Activated CD4-positive, alpha-beta T cell treated with anti-CD3 and anti-CD28 coated beads for 24 hours (primary cell): ENCODE results near the gene TPX2.
A peak's percentile ranks its signal among the peaks of the same experiment; 100 is the strongest.

Source experiments
- DNase-seq, 2 donors: peaks; one replicate each; pipeline ENCODE4 v3.0.0-alpha.2; 2020; ENCODE audit warnings: low read depth in 2 of 2

TPX2 gene, protein sequence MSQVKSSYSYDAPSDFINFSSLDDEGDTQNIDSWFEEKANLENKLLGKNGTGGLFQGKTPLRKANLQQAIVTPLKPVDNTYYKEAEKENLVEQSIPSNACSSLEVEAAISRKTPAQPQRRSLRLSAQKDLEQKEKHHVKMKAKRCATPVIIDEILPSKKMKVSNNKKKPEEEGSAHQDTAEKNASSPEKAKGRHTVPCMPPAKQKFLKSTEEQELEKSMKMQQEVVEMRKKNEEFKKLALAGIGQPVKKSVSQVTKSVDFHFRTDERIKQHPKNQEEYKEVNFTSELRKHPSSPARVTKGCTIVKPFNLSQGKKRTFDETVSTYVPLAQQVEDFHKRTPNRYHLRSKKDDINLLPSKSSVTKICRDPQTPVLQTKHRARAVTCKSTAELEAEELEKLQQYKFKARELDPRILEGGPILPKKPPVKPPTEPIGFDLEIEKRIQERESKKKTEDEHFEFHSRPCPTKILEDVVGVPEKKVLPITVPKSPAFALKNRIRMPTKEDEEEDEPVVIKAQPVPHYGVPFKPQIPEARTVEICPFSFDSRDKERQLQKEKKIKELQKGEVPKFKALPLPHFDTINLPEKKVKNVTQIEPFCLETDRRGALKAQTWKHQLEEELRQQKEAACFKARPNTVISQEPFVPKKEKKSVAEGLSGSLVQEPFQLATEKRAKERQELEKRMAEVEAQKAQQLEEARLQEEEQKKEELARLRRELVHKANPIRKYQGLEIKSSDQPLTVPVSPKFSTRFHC

DNA sequence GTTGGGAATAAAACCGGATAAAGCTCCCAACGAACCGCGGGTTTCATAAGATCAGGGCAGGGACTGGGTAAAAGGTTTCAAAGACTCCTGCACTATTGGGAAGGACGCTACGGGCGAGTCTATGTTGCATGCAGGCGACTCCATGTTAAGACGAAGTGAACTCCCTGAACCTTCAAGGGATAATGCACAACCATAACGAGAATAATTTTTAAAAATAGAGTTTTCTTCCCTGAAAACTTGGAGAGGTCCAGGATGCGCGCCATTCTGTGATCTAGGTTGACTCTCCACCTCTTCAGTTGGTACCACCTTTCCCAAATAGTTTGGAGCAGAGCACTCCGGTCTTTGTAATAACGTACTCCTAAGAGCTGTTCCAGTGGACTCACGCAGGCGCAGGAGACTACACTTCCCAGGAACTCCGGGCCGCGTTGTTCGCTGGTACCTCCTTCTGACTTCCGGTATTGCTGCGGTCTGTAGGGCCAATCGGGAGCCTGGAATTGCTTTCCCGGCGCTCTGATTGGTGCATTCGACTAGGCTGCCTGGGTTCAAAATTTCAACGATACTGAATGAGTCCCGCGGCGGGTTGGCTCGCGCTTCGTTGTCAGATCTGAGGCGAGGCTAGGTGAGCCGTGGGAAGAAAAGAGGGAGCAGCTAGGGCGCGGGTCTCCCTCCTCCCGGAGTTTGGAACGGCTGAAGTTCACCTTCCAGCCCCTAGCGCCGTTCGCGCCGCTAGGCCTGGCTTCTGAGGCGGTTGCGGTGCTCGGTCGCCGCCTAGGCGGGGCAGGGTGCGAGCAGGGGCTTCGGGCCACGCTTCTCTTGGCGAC lies at the start of gene TPX2:
Gene TPX2 (plus strand): TSS at position 562 of the 821 bp plus-strand sequence. CDS start 18,187 bp downstream, outside the sequence.
- DNase-seq, result peak; percentile 81 to 83

DNA sequence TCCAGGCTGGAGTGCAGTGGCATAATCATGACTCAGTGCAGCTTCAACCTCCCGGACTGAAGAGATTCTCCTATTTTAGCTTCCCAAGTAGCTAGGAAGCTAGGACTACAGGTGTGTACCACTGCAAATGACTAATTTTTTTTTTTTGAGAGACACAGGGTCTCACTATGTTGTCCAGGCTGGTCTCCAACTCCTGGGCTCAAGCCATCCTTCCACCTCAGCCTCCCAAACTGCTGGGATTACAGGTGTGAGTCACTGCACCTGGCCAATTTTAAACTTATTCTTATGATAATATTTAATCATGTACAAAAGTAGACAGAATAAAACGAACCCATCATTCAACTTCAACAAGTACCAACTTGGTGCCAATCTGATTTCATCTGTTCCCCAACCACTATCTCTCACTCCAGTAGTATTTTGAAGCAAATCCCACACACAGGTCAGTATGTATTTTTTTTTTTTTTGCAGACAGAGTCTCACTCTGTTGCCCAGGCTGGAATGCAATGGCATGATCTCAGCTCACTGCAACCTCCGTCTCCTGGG lies 48.9 kb upstream of the TPX2 start:
- no peak for DNase-seq

DNA sequence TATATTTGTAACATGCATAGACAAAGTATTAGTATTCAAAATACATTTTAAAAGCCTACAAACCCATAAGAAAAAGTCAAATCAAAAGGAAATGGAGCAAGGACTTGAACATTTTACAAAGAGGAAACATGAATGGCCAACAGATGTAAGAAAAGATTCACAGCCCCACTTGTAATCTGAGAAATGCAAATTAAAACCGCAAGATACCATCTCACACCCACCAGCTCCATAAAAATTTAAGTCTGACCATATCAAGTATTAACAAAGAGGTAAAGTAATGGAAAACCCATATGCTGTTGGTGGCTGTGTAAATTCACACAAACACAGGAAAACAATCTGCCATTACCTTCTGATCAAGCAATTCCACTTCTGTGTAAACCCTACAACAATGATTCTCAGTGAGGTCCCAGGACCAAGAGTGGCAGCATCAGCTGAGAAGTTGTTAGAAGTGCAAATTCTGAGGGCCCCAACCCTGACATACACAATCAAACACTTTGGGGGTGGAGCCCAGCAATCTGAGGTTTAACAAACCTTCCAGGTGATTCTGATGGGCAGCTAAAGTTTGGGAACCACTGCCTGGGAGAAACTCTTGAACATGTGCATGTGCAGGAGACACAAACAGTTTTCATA lies 47.3 kb upstream of the TPX2 start:
- DNase-seq, result no peak

DNA sequence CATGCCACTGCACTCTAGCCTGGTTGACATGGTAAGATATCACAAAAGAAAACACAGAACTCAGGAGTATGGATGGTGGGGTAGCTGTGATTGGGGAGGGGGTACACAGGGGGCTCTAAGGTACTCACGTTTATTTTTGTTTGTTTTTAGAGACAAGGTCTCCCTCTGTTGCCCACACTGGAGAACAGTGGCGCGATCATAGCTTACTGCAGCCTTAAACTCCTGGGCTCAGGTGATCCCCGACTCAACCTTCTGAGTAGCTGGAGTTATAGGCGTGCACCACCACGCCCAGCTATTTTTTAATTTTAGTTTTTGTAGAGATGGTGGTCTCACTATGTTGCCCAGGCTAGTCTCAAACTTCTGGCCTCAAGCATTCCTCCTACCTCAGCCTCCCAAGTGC lies 45.7 kb upstream of the TPX2 start:
- no peak for DNase-seq

DNA sequence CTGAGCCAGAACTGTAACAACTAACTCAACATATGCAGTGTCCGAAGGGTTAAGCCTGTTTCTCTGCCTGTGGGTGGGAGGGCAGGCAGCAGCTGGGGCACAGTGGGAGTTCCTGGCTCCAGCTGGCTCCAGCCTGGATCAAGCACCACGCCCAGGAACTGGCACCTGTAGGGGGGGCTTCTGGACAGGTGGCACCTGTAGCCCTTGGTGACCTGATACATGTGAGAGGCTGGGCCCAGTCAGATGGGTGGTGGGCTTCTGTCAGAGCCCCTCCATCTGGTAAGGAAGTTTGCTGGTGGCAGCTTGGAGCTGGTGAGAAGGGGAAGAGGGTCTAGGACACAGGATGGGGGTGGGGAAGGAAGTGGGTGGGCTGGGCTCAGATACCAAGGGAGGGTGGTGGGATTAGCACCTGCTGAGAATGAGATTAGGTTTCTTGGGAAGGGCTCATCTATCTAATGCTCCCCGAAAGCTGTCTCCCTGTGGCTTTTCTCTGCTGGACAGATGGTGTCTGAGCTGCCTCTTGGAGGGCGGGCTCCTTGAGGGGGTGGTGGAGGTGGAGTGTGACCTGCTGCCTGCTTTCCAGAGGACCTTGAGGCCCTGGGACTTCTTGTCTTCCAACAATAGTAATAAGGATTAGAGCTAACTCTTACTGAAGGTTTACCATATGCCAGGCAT lies 45.0 kb upstream of the TPX2 start:
- no peak for DNase-seq

DNA sequence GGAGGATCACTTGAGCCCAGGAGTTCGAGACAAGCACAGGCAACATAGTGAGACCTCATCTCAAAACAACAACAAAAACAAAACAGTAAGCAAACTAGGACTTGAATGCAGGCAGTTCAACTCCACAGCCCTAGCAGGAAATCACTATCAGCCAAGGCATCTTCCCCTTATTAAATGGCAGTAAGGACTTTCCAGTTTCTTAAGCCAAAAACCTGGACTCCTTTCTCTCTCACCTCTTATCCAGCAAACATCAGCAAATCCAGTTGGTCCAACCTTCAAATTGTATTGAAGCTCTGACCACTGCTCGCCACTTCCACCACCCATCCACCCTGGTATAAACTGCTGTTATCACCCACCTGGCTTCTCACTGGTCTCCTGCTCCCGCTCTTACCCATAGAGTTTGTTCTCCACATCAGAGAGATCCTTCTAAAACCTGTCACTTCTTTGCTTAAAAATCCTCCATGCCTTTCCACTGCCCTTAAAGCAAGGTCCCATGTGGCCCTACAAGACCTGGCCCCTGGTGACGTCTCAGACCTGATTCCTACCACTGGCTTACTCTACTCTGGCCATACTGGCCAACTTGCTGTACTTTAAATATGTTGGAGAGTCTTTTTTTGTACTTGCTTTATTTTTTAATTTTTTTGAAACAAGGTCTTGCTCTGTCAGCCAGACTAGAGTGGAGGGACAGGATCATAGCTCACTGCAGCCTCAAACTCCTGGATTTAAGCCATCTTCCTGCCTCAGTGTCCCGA lies 44.1 kb upstream of the TPX2 start:
- no peak for DNase-seq

DNA sequence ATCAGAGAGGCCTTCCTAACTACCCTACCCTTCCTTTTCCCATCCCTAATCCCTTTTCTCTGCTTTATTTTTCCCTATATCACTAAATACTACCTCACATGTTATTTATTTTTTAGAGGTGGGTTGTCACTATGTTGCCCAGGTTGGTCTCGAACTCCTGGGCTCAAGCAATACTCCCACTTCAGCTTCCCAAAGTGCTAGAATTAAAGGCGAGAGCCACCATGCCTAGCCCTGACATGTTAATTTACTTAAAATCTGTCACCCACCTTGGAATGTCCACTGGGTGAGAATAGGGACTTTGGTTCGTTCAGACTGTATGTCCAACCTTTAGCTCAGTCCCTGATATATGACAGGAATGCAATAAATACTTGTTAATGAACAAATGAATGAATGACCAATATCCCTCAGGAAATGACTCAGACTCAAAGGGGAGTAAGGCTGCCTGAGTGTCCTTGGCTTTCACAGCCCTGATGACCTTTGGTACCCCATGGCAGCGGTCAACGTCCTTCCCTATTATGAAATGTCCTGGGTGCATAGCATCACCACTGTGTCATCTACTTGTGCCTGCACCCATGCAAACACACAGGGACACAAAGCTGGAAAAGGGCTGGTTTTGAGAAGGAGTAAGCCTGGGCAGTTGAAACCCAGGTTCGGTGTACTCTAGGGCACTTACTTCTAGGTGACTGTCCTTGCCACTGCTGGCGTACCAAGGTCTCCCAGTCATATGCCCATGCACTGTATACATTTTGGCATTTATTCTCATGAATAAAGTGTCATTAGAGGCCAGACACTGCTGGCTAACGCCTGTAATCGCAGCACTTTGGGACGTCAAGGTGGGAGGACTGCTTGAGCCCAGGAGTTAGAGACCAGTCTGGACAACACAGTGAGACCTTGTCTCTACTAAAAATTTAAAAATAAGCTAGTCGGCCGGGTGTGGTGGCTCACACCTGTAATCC lies 43.0 kb upstream of the TPX2 start:
- no peak for DNase-seq

DNA sequence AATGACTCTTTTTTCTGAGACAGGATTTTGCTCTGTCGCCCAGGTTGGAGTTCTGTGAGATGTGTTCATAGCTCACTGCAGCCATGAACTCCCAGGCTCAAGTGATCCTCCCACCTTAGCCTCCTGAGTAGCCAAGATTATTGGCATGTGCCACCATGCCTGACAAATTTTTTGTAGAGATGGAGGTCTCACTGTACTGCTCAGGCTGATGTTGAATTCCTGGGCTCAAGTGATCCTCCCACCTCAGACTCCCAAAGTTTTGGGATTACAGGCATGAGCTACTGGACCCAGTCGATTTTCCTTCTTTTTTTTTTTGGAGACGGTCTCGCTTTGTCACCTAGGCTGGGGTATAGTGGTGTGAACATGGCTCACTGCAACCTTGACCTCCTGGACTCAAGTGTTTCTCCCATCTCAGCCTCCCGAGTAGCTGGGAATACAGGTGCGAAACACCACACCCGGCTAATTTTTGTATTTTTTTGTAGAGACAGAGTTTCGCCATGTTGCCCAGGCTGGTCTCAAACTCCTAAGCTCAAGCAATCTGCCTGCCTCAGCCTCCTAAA lies 40.8 kb upstream of the TPX2 start:
- DNase-seq, result no peak

DNA sequence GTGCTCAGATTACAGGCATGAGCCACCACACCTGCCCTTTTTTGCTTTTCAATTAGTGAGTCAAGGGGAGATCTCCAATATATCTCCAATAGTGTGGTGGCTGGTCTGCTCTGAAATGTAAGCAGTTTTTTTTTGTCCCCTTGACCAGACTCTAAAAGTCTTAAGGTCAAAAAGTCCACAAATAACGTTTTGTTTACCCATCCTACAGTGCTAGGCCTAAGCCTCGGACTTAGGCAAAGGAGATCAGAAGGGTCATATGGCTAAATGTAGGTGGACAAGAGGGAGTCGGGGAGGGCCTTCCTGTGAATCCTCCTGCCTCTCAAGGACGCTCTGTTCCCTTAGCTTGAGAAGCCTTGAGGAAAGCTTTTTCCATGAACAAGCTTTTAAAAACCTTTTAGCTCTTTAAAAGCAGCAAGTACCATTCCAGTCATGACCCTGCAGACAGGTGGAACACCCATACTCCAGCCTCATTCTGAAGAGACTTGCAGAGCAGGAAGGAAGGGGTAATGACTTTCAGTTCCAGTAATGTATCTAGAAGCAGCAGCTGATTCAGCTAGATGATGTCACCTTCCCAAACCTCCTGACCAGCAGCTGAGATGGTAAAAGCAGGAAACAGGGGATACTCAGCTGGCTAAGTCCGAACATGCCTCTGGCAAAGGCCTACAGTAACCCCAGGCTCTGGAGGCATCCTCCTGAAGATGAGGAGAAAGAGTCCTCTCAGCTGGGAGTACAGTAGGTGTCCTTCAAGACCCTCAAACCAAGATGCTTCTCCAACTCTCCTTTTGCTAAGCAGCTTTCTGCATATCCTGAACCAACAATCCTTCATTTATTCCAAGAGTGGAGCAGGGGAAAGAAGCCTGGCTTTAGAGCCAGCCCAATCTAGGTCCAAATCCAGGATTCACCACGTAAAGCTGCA lies 40.0 kb upstream of the TPX2 start:
- no peak for DNase-seq

DNA sequence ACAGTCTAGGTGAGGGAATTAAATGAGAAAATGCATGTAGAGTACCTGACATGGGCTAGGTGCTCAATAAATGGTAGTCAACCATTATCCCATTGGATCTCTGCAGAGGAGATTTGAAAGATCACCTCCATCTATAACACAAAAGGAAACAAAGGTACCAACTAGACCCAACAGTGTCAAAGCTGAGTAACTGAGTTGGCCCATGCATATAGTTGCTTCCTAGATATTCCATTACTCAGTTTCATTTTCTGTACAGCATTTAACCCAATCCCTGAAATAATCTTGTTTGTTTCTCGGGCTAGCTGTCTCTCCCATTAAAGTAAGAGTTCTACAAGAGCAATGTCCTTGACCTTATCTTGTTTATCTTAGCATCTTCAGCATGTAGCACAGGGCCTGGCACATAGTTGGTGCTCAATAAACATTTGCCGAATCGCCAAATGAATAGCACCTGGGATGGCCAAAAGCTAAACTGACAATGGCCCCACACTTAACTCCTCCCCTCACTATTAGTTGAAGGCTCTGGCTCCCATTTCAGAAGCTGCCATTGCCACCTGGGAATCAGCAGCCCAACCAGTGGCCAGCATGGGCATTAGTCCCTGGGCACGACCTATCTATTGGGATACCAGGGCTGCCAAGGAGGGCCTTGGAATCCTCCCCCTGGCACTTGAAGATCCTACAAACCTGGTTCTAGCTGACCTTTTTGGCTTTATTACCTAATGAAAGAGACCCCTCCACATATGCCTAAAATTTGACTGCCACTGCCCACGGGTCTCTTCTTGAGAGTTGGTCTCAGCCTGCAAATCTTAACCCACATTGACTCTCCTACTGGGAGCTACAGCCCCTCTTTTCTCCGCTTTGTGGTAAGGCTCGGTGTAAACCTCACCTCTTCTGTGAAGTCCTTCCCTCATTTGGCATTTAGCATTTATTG lies 39.0 kb upstream of the TPX2 start:
- DNase-seq, result no peak

DNA sequence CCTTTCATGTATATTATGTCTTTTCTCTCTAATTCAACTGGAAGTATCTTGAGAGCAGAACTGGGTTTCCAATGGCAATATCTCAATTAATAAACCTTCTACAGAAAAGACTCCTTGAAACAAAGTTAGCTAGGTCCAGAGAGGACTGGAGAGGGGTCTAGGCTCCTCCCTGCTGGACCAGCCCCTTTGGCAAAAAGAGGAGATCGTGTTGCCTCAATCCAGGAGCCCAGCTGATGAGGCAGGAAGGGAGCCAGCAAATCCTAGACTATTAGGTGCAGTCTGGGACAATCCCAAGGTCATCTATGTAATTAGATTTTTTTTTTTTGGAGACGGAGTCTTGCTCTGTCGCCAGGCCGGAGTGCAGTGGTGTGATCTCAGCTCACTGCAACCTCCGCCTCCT lies 38.3 kb upstream of the TPX2 start:
- DNase-seq, result no peak

DNA sequence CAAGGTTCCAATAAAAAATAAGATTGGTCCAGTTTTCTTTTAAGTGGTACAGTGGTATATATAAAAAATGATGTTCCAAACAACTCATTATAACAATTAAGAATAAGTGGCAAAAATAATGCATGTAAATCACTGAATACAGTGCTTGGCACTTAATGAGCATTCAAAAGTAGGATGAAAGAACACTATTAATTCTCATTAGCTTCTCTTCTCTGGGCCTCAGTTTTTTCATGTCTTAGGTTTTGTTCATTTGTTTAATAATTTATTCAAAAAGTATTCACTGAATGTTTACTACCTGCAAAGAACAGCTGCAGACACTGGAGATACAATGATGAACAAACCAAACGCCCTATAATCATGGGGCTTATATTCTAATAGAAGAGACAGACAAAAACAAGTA lies 37.5 kb upstream of the TPX2 start:
- DNase-seq, result no peak

DNA sequence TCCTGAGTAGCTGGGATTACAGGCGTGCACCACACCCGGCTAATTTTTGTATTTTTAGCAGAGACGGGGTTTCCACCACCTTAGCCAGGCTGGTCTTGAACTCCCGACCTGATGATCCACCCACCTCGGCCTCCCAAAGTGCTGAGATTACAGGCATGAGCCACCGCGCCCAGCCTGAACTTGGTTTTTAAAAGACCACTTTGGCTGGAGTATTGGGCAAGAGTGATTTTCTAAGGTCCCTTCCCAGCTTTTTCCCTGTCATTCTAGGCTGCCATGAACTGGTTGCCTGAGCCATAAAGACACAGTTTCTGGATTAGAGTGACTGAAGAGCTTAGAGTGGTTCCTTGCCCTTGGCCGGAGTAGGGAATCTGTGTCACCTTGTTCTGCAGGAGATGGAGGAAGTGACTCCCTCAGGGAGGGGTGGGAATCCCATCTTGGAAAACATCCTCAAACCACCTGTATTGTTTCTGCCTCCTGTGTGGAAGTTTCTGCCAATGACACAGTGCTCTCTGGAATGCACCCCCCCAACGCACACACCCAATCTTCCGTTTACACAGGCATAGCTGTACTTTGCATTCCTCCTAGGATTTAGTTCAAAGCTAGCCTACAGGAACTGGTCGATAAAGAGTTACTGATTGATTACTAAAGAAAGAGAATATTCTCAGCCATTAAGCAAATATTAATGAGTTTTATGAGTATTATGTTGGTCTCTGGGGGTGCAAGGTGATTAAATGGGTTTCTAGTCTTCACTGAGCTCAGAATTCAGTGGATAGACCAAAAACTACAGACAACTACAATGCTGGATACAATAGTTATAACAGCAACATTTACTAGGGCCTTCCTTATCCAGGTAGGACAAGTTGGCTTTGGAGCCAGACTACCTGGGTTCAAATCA lies 34.6 kb upstream of the TPX2 start:
- DNase-seq, result no peak

DNA sequence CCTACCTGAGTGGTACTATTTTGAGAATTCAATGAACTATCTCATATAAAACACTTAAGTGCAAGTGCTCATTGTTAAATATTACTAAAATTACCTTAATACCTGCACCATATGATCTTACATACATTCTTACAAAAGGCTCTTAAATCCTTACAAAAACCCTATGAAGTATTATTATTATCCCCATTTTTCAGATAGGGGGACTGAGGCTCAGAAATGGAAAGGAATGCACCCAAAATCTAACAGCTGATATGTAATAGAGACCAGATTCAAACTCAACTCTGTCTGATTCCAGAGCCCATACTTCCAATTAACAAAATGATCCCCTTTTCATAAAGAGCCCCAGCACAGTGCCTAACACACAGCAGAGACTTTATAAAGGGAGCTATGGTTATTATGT lies 33.9 kb upstream of the TPX2 start:
- no peak for DNase-seq
